GM21737 (cell line): ENCODE results near the gene TMEM138.
A peak's percentile ranks its signal among the peaks of the same experiment; 100 is the strongest.

ENCODE experiments used
- ATAC-seq: cut with Tn5 transposase; IDR thresholded peaks from one replicate; pipeline ENCODE4 v1.9.1; 2021; ENCODE audit warnings: mild to moderate bottlenecking, moderate library complexity; ENCODE audit not compliant: unreplicated experiment

The TMEM138 gene

GRCh38 chr11:61341706-61342105 is 20.5 kb upstream of the TMEM138 start:
- ATAC-seq = no peak

GRCh38 chr11:61342207-61342803 is 19.9 kb upstream of the TMEM138 start:
- no peak for ATAC-seq

GRCh38 chr11:61343792-61344745 is 18.1 kb upstream of the TMEM138 start:
- ATAC-seq = no peak

- no peak for ATAC-seq
Measured at GRCh38 chr11:61345170-61345610, 17.0 kb upstream of the TMEM138 start.

GRCh38 chr11:61345954-61346843 is 16.0 kb upstream of the TMEM138 start:
- ATAC-seq = no peak

- ATAC-seq = no peak
Measured at GRCh38 chr11:61347916-61348461, 14.2 kb upstream of the TMEM138 start.

- no peak for ATAC-seq
Measured at GRCh38 chr11:61349189-61349751, 12.9 kb upstream of the TMEM138 start.

GRCh38 chr11:61349916-61350315 is 12.3 kb upstream of the TMEM138 start:
- no peak for ATAC-seq

- ATAC-seq = no peak
Measured at GRCh38 chr11:61350336-61350735, 11.8 kb upstream of the TMEM138 start.

GRCh38 chr11:61350803-61351202 is 11.4 kb upstream of the TMEM138 start:
- ATAC-seq = no peak

GRCh38 chr11:61352038-61352437 is 10.1 kb upstream of the TMEM138 start:
- ATAC-seq = no peak

- no peak for ATAC-seq
Measured at GRCh38 chr11:61353131-61354067, 8.8 kb upstream of the TMEM138 start.

GRCh38 chr11:61354208-61354607 is 8.0 kb upstream of the TMEM138 start:
- ATAC-seq = no peak

- no peak for ATAC-seq
Measured at GRCh38 chr11:61356706-61357105, 5.5 kb upstream of the TMEM138 start.

GRCh38 chr11:61357233-61357893 is 4.8 kb upstream of the TMEM138 start:
- ATAC-seq = peak; percentile 45

- no peak for ATAC-seq
Measured at GRCh38 chr11:61357894-61358239, 4.3 kb upstream of the TMEM138 start.

GRCh38 chr11:61358566-61358965 is 3.6 kb upstream of the TMEM138 start:
- ATAC-seq = no peak

GRCh38 chr11:61359516-61359915 is 2.7 kb upstream of the TMEM138 start:
- ATAC-seq = no peak

GRCh38 chr11:61361237-61361740 is 885 bp upstream of the TMEM138 start:
- ATAC-seq = no peak
